Putamen (tissue), 1 donor: ENCODE measurements around the gene GTF2A1.
"Not testable (repeated sequence)": the region's sequence is repeated elsewhere in the genome, so short reads cannot be mapped to it uniquely, and the experiment has no call there.

Source experiments
- DNase-seq: peaks from one replicate; pipeline ENCODE4 v3.0.0-alpha.2; 2016; ENCODE audit warnings: low spot score

Gene GTF2A1

DNA sequence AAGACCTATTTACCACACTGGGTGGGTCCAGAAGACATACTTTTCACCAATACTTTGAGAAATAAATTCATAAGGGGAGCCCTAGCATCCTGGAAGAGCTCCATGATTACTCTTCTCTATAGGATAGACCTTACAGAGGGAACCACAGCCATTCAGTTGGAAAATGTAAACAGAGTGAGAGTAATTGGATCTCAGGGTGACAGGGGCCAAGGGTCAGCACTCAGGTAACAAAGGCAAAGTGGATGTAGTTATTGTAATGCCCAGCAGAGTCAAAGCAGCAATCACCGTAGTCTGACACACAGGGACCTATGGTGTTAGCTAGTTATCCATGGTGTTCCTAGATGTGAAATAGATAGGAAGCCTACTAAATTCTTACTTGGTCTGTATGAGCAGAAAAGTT, 10.8 kb upstream of the GTF2A1 start:
- no peak for DNase-seq

DNA sequence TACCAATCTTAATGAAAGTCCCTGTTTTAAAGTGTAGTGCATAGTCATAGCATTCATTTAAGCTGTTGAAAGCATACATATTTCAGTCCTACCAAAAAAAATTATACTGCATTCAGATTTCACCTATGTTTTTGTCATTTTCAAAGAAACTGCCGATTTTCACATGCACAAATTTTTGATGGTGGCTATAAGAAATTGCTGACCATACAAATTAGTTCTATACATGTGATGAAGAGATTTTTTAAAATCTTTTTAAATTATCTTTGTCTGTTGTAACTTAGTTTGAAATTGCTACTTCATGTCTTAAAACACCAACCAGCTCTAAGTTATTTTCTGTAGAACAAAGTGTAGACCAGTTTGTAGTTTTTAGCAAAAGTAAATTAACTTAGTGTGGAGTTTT, 3.5 kb upstream of the GTF2A1 start:
- DNase-seq: no peak

DNA sequence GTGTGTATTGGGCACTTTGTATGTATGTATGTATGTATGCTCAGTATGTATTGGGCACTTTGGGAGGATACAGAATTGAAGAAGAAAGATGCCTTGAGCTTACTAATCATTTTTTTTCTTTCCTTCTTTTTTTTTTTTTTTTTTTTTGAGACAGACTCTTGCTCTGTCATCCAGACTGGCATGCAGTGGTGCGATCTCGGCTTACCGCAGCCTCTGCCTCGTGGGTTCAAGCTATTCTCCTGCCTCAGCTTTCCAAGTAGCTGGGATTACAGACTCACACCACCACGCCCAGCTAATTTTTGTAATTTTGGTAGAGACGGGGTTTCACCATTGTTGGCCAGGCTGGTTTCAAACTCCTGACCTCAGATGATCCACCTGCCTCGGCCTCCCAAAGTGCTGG, 3.0 kb upstream of the GTF2A1 start:
- DNase-seq: not testable (repeated sequence)

DNA sequence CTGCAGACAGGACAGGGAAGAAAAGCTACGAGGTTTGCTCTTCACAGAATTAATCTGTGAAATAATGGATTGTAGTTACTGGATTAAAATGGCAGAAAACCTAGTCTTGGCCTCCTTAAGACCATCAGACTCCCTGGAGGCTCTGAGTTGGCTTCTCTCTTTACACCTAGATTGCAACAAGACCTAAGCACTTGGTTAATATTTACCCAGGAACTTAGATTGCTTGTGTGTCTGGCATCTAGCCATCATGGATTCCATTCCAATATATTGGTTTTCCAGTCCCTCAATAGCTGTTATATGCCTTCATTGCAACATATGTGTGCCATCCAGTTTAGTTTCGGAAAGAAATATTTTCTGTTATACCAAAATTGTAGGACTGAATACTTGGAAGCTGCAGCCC, 1.9 kb upstream of the GTF2A1 start:
- no peak for DNase-seq

DNA sequence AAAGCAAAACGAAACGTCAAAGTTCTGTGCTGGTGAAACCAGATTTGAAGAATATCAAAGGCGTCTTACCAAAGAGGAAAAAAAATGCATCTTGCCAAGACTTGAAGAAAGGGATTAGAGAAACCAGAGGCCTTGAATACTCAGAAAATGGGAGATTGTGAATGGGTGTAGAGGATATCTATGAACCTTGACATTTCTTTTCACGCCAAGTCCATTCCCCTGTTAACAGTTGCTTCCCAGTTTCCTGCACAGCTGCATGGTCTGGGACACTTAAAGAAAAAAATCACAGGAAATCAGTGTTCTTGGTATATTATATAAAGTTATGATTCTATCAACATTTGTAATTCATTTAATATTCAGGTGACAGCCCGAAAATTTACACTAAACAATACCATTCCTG, 1.4 kb upstream of the GTF2A1 start:
- DNase-seq: no peak

DNA sequence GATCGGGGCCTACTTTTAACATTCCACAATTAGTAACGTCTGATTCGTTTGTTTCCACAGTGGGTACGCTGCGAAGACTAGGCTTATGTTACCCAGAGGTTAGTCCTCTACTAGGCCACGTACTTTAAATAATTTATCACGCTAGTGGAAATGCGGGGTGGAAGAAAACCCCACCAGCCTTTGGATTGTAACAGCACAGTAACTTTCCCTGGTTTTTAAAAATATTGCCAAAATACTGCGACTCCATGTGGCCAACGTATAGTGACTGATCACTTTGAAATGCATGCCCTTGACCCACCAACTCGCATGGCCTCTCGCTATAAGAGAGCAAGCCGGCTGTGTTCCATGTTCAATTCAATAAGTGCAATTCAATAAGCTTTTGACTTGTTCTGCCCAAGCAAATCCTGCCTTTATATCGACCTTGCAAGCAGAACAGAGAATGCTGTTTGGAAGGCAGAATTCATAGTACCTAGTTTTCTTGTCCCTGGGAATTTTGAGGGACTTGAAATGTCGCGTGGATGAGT, 882 bp upstream of the GTF2A1 start:
- no peak for DNase-seq

DNA sequence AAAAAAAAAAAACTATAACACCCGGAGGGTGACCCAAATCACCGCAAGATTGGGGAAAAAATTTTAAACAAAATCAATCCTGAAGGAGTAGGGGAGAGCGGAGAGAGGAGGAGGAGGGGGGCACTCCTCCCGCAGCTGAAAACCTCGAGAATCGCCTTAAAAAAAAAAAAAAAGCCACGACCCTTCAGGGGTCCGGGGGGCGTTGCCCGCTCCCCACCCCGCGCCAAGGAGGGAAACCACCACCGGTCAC, 254 bp downstream of the GTF2A1 start:
- no peak for DNase-seq

DNA sequence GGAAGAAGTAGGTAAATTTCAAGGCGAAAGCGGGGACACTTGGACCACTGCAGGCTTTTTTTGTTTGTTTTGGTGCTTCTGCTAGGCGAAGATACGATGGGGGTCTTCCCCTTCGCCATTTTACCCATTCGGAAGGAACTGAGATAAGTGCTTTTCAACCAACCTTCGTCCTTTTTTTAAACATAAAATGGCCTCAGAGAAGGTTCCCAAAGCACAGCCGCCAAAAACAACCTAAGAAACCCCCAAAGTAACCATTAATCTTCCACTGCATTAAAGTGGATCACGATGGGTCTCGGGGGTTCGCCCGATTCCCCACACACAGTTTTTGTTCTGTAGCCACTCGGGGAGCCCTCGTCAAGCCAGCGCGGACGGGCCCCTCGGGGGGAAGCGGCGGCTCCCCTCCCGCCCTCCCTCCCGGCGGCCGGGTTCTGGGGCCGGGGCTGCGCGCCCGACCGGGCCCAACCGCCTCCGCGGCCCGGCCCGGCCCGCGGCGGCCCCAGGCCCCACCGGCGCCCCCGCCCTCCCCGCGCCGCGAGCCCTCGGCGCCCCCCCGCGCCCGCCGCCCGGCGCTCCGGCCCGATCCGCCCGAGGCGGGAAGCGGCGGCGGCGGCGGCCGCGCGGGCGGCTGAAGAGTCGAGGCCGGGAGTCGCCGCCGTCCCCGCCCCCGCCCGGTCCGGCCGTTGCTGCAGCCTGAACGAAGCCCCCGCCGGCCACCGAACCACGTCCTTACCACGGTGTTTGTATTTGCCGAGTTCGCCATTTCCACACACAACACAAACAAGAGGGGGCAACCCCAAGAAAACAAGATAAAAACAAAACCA, 790 bp downstream of the GTF2A1 start:
- no peak for DNase-seq

DNA sequence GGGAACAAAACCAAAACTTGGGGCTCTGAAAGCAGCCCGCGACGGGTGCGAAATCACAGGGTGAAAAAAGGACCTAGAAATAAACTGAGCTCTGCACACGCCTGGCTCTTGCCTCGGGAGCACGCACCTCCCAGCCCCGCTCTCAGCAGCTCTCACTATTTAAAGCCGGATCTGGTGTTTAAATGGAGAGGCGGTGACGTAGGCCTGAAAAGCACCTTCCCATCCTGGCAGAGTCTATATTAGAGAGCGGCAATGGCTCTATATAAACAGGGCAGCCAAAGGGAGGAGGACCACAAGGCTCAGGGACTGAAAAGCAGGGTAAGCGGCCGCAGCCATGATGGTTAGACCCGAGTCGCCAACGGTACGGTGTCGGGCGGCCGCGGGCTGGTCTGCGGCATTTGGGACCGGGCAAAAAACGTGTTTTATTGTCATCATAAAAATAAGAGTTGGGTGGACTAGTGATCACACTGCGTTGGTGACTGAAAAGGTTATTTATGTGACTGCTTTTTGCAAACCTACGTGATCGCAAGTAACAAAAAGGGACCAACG, 1.5 kb downstream of the GTF2A1 start:
- DNase-seq: peak; percentile 96

DNA sequence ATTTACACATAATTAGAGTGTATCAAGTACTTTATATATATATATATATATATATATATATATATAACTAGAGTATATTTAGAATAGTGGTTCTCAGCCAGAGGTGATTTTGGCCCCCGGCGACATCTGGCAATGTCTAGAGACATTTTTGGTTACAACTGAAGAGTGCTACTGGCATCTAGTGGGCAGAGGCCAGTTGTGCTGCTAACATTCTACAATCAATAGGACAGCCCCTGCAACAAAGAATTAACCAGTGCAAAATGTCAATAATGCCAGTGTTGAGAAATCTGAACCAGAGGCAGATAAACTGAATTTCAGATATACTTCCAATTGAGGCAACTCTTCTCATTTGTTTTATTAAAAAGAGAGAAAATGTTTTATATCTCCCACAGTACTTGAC, 8.9 kb downstream of the GTF2A1 start:
- no peak for DNase-seq

DNA sequence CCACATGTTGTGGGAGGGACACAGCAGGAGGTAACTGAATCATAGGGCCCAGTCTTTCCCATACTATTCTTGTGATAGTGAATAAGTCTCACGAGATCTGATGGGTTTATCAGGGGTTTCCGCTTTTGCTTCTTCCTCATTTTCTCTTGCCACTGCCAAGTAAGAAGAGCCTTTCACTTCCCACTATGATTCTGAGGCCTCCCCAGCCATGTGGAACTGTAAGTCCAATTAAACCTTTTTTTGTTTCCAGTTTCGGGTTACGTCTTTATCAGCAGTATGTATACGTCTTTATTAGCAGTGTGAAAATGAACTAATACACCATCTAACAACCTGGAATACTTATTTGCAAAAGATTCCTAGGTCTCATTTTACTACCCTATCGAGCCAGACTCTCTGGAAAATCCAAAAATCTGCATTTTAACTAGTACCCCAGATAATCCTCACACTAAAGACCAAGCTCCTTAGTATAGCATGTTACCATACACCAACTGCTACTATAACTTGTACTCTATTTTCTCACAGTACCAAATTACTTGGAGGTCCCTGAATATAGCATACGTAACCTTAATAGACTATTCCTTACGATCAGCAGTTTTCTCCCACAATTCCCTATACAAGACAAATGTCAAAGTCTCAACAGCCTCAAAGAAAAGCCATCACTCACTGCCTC, 11.5 kb downstream of the GTF2A1 start:
- no peak for DNase-seq

DNA sequence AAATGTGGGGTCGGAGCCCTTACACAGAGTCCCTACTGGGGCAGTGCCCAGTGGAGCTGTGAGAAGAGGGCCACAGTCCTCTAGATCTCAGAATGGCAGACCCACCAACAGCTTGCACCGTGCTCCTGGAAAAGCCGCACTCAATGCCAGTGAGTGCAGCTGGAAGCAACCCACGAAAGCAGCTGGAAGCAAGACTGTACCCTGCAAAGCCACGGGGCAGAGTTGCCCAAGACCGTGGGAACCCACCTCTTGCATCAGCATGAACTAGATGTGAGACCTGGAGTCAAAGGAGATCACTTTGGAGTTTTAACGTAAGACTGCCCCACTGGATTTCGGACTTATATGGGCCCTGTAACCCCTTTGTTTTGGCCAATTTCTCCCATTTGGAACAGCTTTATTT, 12.3 kb downstream of the GTF2A1 start:
- no peak for DNase-seq

DNA sequence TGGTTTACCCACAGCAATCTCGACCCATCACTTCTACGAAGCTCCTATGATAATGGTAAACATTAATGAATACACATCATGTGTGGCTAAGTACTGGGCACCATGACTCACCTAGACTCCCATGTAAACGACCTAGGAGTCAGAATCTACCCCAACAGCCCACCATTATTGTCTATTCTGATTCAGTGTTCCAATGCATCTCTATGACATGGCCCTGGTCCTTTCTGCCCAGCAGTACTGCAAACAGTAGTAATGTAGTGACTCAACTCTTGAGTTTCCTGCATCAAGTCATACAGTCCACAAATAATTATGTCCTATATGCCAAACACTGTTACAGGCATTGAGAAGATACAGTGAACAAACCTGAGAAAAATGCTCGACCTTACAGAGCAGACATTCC, 14.6 kb downstream of the GTF2A1 start:
- no peak for DNase-seq

DNA sequence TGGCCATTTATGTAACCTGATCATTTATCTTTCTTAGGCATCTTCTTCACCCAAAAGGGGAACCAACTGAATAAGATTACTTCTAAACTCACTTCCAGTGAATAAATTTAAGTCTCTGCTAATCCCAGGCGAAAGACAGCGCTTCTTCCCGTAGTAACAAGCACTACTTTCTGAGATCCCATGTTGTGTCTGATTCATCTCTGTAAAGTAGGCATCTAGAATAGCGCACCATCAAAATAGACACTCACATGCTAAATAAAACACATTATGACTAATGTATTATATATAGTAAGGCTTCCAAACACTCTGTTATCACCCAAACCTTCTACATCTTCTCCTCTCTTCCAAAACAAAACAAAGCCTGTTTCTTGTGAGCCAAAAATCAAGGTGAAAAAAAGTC, 15.1 kb downstream of the GTF2A1 start:
- DNase-seq: no peak

DNA sequence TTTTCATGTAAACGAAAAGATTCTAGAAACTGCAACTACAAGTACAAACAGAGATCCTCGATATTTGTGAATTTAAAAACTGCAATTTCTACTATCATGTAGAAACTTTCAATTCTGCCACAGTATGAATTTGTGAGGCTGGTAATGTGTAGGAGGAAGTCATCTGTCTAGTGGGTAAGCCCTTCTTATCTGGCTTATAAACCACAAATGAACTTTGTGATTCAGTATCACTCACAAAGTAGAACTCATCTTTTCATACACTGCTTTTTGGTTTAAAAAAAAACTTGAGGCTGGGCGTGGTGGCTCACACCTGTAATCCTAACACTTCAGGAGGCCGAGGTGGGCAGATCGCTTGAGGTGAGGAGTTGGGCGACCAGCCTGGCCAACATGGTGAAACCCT, 20.7 kb downstream of the GTF2A1 start:
- no peak for DNase-seq

DNA sequence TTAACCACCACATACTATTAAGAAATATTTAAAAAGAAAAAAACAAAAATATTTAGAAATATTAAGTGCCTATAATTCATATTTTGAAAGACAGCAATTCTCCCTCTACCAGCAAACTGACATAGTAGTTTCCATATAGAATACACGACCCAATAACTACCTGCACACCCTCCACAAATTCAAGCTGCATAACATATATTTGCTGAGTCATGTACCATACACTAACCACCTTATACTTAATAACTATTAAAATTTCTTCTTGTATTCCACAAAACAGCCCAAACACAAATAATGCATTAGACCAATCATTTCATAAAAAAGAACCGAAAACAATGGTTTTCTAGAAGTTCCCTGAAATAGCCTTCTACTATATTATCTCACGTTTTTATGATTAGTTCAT, 21.7 kb downstream of the GTF2A1 start:
- DNase-seq: no peak

DNA sequence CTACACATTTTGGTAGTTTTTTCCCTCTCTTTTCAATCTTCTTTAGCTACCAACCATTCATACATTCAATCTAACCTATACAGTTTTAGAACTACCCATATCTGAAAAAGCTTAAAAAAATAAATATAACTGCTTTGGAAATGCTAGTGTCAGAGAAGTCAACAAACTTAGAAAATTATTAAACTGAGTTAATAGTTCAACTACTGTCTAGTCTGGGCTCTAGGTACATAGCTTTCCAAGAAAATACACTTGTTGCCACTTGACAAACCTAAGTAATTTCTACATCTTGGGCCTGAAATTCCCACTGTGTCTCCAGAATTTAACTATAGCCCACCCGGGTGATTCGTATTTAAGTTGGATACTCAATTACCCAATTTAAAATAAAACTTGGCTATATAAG, 22.1 kb downstream of the GTF2A1 start:
- no peak for DNase-seq

DNA sequence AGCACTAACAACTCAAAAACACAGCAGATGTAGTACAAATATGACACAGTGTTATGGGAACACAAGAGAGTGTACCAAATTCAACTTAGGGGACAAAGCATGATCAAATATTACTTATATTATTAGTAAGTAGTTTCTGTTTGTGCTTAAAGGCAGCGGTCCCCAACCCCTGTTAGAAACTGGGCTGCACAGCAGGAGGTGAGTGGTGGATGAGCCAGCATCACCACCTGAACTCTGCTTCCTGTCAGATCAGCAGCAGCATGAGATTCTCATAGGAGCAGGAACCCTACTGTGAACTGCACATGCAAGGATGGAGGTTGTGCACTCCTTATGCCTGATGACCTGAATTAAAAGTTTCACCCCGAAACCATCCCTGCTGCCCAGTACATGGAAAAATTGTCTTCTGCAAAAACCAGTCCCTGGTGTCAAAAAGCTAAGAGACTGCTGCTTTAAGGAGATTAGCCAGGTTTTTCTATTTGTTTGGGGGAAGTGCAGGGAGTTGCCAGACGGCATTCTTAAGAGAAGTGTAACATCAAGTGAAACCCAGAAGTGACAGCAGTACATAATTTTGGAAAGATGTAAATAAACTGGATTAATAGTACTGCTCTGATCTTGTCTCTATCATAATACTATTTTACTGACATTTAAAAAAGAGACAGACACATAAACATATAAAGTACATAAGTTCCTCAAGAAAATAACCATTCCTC, 26.7 kb downstream of the GTF2A1 start:
- no peak for DNase-seq

DNA sequence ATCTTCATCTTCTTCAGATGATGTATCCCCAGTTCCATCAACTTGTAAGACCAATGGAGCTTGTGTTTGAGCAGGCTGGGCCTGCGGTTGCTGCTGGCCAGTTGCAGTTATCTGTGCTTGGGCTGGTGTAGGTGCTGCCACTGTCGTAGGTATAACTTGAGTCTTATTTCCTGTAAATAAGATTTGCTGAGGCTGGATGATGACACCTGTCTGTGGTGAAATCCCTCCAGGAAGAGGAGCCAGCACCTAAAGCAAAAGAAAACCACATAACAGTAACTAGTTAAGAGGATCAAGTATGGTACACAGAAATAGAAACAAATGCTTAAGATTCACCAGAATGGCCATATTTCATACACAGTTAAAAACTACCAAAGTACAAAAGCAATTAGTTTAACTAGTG, 28.2 kb downstream of the GTF2A1 start:
- no peak for DNase-seq

DNA sequence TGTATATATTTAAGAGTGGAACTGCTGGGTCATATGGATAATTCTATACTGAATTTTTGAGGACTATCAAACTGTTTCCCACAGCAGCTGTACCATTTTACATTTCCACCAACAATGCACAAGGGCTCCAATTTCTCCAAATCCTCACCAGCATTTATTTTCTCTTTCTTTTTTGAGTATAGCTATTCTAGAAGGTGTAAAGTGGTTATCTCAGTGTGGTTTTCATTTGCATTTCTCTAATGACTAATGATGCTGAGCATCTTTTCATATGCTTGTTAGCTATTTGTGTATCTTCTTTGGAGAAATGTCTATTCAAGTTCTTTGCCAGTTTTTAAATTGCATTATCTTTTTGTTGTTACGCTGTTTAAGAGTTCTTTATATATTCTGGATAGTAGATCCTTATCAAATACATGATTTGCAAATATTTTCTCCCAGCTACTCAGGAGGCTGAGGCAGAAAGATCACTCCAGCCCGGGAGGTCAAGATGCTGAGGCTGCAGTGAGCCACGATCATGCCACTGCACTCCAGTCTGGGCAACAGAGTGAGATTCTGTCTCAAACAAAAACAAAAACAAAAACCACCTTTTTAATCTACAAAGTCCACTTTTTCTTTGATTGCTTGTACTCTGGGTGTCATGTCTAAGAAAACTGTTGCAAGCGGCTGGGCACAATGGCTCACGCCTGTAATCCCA, 32.8 kb downstream of the GTF2A1 start:
- DNase-seq: no peak

DNA sequence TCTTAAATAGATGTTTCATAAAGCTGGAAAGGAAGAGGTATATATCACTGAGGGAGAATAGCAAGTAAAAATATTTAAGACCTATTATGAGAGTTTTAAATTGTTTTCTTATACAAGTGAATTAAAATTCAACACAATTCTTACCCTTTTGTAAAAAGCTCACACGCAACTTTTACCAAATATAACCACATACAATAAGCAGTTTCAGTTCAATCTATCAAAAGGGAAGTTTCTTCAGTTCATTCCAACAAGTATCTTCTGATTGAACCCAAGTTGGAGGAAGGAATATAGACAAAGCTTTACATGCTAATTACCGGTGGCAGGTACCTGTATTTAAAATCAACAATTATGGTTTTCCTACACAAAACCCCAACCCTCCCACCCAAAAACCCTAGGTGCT, 41.1 kb downstream of the GTF2A1 start:
- DNase-seq: no peak

DNA sequence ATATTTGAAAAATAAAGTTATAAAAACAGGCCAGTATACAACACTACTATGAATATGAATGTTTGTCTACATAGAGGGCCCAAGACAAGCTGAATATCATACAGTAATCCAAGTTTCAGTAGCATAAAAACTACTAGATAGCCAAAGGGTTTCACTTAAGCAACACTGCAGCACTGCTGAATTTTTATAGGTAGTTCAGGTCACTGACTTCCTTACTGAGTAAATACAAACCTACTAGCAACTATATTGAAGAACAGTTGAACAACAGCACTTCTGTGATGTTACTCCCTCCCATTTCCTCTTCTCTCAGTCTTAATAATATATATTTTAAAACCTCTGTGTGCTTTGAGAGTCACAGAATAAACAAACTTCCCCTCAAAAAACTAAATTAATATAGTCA, 42.7 kb downstream of the GTF2A1 start:
- DNase-seq: no peak
